Activated CD4-positive, alpha-beta T cell treated with anti-CD3 and anti-CD28 coated beads, Interleukin-2, amount 50 U/mL, for 24 hours (primary cell): ENCODE measurements around the gene TPSB2.
"Not testable (repeated sequence)": the region's sequence is repeated elsewhere in the genome, so short reads cannot be mapped to it uniquely, and the experiment has no call there.

Experiments used
- DNase-seq, 2 donors: peaks; one replicate each; pipeline ENCODE4 v3.0.0-alpha.2; 2020; ENCODE audit warnings: low read depth in 1 of 2, low spot score in 1 of 2

The TPSB2 gene

DNA sequence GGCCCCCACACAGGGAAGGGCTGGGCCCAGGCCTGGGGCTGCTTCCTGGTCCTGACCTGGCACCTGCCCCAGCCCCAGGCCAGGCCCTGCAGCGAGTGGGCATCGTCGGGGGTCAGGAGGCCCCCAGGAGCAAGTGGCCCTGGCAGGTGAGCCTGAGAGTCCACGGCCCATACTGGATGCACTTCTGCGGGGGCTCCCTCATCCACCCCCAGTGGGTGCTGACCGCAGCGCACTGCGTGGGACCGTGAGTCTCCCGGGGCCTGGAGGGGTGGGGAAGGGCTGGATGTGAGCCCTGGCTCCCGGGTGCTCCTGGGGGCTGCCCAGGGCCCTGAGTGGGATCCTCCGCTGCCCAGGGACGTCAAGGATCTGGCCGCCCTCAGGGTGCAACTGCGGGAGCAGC is 11.1 kb upstream of the TPSB2 start:
- DNase-seq, result not testable (repeated sequence)

DNA sequence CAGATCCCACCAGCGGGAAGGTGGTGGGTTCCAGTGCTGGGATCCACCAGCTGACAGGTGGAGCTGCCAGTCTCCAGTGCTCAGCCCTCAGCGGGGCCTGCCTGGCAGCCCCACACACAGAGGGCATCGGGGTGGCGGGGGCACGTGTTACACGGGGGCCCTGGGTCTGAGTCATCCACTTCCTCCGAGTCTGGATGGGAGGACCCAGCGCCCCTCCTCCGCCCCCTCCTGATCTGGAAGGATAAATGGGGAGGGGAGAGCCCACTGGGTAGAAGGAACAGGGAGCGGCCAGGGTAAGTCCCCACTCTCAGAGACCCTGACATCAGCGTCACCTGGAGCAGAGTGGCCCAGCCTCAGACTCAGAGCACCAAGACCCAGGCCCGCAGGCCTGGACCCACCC is 10.5 kb upstream of the TPSB2 start, which contains the start of gene TPSAB1:
TPSAB1 (plus strand) TSS at position 270 of the 400 bp plus-strand sequence. CDS start 234 bp downstream, outside the sequence.
- DNase-seq, result not testable (repeated sequence)

DNA sequence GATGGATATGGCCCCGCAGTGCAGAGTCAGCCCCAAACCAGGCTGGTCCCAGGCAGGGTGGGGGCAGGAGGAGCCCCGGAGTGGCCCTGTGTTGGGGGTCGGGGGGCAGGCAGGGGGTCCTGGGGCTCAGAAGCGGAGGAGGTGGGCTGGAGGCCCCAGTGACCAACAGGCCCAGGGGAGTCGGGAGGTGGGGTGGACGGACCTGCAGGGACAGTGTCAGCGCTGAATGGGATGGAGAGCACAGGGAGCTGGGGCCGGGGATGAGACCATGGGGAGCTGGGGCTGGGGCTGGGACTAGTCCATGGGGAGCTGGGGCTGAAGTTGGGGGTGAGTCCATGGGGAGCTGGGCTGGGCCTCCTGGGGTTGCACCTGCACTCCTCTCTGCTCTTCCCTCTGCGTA is 9.6 kb upstream of the TPSB2 start:
- DNase-seq, result not testable (repeated sequence)

DNA sequence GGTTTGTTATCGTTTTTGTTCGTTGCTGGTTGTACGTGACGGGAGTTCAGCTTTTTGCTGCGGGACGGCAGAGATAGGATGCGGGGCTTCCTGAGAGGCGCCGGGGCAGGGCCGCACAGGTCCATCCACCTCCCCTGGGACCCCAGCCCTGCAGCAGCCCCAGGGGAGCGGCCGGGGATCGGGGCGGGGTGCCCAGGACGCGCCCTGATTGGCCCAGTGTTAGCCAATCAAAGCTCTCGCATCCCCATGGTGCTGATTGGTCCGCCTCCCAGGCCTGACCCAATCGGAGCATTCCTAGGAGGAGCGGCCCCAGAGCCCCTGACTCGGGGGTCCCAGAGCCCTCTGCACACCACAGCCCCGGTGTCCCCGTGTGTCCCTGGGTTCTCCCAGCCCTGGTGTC is 8.9 kb upstream of the TPSB2 start:
- not testable (repeated sequence) for DNase-seq

DNA sequence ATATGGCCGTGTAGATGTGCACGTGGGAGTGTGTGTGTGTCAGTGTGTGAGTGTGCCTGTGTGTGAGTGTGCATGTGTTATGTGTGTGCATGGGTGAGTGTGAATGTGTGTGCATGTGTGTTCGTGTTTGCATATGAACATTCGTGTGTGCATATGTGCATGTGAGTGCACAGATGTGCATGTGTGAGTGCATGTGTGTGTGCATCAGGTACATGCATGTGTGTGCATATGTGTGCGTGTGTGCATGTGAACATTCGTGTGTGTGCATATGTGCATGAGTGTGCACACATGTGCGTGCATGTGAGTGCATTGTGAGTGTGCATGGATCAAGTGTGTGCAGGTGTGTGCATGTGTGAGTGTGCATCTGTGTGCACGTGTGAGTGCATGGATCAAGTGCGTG is 8.0 kb upstream of the TPSB2 start:
- DNase-seq, result no peak

DNA sequence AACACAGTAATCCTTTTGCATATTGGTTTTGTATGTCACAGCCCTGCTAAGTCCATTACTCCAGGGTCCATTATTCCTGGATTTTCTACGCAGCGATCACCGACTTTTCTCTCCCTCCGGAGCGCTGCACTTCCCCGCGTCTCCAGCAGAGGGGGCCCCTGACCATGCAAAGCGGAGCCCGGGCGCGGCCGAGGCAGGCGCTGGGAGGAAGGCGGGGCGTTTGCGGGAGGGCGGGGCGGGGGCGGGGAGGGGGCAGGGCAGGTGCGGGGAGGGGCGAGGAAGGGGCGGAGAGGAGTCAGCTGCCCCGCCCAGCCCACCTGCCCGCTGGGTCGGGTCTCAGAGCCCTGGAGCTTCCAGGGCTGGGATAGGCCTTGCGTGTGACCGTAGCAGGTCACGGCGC is 6.7 kb upstream of the TPSB2 start:
- not testable (repeated sequence) for DNase-seq

DNA sequence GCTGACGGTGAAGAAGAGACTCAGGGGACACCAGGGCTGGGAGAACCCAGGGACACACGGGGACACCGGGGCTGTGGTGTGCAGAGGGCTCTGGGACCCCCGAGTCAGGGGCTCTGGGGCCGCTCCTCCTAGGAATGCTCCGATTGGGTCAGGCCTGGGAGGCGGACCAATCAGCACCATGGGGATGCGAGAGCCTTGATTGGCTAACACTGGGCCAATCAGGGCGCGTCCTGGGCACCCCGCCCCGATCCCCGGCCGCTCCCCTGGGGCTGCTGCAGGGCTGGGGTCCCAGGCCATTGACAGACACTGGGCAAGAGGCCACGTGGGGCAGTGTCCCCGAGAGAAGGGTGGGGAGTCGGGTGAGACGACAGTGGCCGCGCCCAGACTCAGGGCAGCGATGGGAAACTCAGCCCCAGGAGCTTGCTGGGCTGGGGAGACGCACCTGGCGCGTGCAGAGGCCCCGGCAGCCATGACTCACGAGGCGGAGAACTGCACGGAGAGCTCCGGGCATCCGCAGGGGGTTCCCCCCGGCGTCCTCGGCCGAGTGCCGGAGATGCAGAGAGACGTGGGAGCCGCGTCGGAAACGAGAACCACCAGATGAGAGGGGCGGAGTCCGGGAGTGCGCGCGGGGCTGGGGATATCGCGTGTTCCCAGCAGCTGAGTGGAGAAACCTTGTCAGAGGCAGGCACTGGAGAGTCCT is 2.2 kb upstream of the TPSB2 start:
- DNase-seq, result not testable (repeated sequence)

DNA sequence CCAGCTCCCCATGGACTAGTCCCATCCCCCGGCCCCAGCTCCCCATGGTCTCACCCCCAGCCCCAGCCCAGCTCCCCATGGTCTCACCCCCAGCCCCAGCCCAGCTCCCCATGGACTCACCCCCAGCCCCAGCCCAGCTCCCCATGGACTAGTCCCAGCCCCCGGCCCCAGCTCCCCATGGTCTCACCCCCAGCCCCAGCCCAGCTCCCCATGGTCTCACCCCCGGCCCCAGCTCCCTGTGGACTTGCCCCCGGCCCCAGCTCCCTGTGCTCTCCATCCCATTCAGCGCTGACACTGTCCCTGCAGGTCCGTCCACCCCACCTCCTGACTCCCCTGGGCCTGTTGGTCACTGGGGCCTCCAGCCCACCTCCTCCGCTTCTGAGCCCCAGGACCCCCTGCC is 1.3 kb upstream of the TPSB2 start:
- not testable (repeated sequence) for DNase-seq

DNA sequence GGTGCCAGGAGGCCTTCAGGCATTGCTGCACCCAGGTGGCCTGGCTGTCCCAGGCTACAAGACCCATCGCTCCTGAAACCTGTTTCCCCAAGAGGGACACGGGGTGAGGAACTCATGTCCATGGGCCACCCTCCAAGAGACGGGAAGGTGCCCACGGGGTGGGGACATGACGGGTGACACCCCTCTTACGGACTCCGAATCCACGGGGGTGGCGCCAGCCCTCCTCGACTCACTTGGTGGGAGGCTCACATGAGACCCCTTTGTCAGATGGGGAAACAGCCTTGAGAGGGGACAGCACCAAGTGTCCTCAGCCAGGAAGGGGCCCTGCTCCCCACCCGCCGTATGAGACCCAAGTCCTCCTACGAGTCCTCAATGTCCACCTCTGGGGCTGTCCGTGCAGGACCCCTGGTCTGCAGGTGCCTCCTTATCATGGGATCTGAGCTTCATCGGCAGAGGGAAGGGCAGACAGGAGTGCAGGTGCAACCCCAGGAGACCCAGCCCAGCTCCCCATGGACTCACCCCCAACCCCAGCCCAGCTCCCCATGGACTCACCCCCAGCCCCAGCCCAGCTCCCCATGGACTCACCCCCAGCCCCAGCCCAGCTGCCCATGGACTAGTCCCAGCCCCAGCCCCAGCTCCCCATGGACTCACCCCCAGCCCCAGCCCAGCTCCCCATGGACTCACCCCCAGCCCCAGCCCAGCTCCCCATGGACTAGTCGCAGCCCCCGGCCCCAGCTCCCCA is 658 bp upstream of the TPSB2 start:
- not testable (repeated sequence) for DNase-seq

DNA sequence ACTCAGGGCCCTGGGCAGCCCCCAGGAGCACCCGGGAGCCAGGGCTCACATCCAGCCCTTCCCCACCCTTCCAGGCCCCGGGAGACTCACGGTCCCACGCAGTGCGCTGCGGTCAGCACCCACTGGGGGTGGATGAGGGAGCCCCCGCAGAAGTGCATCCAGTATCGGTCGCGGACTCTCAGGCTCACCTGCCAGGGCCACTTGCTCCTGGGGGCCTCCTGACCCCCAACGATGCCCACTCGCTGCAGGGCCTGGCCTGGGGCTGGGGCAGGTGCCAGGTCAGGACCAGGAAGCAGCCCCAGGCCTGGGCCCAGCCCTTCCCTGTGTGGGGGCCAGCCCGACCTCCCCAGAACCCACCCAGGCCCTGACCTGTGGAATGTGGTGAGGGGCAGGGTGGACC is 508 bp downstream of the TPSB2 start:
- not testable (repeated sequence) for DNase-seq

DNA sequence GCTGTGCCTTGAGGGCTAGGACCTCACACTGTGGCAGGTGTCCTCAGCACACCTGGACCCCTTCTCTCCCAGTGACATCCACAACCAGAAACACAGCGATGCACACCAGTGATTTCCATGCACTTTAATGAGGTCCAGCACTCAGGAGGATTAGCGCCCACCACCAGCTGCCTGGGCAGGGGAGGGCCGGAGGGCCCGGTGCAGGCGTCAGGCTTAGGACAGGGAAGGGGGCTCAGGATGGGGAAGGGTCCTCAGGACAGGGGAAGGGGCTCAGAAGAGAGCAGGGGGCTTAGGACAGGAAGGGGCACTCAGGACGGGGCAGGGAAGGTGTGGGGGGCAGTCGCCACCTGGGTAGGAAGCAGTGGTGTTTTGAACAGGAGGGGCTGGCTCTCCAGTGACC is 1.8 kb downstream of the TPSB2 start:
- DNase-seq, result not testable (repeated sequence)

DNA sequence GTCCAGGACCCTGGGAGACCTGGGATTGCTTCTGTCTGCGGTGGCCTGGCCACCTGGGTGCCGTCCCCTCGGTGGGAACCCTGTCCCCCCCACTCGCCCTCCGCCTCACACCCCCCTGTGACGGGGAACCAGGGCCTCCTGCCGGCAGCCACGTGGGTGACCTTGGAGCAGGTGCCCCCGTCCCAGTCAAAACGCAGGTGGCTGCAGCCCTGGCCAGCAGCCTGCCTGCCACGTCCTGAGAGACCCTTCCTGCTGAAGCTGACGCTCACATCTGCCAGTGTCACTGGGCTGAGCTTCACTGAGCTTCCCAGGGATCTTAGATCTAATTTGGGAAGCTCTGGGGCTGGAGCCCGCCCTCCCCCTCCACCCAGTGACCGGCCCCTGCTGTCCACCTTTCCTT is 3.3 kb downstream of the TPSB2 start:
- not testable (repeated sequence) for DNase-seq

DNA sequence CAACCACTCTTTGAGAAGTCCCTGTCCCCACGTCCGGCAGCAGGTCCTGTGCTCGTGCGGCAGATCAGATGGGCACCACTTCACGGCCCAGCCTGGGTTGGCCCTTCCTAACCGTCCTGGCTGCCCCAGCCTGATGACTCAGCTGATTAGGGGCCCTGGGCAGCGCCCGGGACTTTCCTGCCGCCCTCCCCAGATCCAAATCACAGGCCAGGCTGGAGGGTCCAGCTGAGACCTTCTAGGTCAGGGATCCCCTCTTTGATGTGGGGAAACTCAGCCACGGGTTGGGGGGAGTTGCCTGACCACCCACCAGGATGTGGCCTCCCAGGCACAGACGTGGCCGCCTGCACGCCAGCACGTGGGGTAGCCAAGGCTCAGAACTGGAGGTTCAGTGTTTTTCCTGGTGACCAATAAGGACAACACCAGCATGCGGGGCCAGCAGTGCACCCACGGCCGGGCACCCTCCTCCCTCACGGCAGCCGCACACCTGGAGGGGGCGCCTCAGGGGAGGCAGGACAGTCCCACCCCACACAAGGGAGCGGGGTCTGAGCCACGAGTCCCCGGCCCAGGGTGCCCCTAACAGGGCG is 4.2 kb downstream of the TPSB2 start:
- not testable (repeated sequence) for DNase-seq

DNA sequence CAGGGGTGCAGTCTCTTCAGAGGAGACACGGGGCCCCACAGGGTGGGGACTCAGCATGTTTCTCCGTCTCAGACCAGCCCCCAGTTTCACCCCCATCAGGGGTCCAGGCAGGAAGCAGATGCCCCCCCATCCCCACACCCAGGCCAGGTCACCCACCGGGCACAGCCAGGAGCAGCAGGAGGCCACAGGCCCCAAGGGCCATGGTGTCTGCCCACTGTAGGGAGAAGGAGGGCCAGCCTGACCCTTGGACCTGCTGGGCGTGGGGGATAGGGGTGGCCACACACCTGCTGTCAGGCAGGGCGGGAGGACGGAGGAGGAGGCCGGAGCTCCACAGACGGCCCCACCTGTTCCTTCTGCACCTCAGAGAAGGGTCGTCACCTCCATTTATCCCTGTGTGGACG is 4.9 kb downstream of the TPSB2 start, which contains the start of gene TPSG1:
TPSG1 (minus strand) TSS at position 218 of the 401 bp plus-strand sequence; CDS start at position 202, 16 bp downstream.
- no peak for DNase-seq

DNA sequence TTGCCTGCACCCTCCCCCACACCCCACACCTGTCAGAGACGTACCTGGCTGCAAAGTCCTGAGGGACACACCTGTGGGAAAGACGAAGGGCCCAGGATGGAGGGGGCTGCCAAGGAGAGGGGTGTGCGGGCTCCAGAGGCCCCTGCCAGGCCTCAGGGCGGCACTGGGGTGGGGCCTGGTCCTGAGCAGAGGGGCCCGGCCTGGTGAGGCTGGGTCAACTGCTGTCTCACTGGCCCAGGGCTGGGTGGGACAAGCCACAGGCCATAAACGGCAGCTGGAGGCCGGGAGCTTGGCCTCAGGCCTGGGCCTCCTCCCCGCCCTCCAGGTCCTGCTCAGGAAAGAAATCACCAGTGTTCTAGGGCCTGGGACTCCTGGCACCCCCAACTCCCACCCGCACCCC is 5.4 kb downstream of the TPSB2 start:
- DNase-seq, result no peak

DNA sequence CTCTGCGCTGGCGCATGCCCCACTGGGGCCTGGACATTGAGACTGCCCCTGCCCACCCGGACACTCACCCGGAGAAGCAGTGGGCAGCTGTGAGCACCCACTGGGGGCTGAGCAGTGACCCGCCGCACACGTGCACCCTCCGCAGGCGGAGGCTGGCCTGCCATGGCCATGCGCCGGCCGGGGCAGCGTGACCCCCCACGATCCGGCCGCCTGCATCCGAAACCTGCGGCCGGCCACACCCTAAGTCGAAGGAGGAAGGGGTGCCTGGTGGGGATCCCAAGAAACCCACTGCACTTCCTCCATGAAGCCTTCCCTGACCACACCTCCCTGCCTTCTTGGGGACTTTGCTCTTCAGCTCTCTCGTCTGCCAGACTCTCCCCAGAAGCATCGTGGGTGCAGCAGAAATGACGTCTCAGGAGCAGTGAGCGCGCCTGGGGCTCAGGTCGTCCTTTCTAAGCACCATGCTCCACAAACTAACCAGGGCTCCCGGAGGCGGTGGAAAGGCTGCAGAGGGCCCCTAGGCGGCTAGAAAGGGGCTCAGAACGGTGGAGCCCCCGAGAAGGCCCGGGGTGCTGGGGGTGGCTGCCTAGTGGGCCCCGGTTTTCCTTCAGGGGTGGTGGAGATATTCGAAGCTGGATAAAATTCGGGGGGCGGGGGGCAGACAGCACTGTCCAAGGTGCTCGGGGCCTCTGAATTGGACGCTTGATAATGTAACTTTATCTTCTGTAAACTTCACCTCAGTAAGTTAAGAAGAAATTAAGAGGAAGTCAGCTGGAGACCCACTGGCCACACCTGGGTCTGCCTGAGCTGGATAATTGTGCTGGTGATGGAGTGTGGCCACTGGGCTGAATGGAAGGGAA is 6.4 kb downstream of the TPSB2 start:
- no peak for DNase-seq

DNA sequence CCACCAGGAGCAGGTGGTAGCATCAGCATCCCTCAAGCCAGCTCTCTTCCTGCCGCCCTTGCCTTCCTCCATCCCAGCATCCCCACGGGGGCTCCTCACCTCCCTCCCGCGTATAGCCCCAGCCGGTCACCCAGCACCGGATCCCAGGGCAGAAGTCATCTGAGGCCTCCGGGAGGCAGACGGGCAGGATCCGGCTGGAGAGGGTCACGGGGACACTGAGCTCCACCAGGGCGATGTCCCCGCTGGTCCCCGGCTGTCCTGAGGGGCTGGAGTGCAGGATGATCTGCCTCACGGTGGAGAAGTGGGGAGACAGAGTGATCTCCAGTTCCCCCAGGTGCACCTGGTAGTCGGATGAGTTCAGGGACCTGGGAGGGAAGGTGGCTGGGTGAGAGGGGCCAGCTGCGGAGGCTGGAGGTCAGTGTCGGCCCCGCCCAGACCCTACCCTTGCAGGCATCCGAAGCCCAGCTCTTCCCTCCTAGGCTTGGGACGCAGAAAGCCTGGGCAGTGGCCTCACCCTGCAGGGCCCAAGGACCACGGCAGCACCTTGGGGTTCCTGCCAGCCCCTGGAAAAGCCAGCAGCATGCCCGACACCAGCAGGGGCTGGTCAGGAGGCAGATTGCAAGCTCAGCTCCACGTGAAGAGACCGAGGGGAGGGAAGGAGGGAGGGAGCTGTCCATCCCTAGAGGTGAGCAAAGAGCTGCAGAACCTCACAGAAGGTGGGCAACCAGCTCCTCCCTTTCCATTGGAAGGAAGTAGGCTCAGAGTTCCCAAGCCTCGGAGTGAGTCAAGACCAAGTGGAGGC is 7.2 kb downstream of the TPSB2 start:
- no peak for DNase-seq

DNA sequence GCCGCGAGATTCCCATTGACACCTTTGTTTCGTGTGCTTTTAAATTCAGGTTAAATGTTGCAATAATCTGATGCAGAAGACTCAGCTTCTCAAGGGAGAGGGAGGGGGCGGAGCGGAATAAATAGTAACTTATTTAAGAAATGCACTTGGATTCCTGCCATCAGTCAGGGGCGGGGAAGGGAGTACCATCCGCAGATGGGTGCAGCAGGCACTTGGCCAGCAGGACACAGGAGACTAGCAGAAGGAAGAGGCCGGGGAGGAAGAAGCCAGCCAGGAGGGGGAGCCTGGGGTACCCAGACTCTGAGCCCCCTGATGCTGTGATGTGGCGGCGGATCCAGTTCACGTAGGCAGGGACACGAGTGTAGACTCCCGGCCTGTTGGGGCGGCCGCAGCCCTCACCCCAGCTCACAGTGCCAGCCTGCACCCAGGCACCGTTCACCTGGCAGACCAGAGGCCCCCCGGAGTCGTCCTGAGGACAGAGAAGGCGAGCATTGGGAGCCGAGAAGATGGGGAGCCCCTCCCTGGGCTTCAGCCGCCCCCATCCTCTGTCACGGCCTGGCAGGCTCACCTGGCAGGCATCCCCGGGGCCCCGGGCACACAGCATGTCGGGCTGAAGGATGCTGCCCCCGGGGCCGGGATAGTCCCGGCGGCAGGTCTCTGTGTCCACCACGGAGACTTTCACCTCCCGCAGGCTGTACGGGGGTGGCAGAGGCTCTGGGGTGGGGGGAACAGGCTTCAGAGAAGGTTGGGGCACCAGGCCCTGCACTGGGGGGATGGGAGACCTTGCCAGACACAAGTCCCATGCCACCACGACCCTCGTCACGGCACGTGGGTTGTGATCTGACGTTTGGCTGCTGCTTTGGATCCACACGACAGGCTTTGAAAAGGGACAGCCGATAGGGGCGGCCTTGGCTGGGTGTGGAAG is 8.1 kb downstream of the TPSB2 start:
- no peak for DNase-seq
